HepG2 (cell line): ENCODE measurements around the gene C2orf76. TPM values are rescaled to one million over a fixed set of nuclear protein-coding genes. Genes with fewer than 3 reads are reported as not detected.

Experiments used
- polyA plus RNA-seq, 8 experiments: library from polyadenylated mRNA; depleted of rRNA in 3 of 8; stranded (reverse) in 7 of 8; unstranded in 1 of 8; fragments of >200 nt; fragmentation: Illumina TruSeq in 4 of 8; extraction: Trizol in 4 of 8; gene quantifications; 2 replicates each; pipeline versions ENCODE4 v1.2.1 to v1.2.3, GENCODE V29; 2011 to 2016; ENCODE audit warnings: low read depth in 4 of 8, missing spikeins in 1 of 8, mixed read lengths in 1 of 8; ENCODE audit not compliant: insufficient read depth in 1 of 8
- total RNA-seq, 5 experiments: library from RNA; depleted of rRNA; stranded (reverse); fragments of >200 nt; fragmentation: Illumina TruSeq; extraction: Trizol; gene quantifications; 2 replicates each; pipeline ENCODE4 v1.2.3, GENCODE V29; 2016; ENCODE audit warnings: low read depth in 1 of 5

The C2orf76 gene
- total and polyA plus RNA-seq, 2 of the 13 experiments (the other 11 are each of a cell fraction or from before 2014, with no cell fraction given) = 7.7 to 8.5 TPM

Other genes starting within 250 kb of the C2orf76 start
- gene C1QL2, start 208.1 kb downstream of the C2orf76 start, total RNA-seq (2016; rRNA removed; fragmentation: Illumina TruSeq; extraction: Trizol) = not detected in 2 replicates
- gene C1QL2, start 208.1 kb downstream of the C2orf76 start, polyA plus RNA-seq (2011; rRNA removed) = not detected in 2 replicates
- gene STEAP3, start 143.0 kb downstream of the C2orf76 start, total RNA-seq (2016; rRNA removed; fragmentation: Illumina TruSeq; extraction: Trizol) = 12.8 and 21.1 TPM in 2 replicates
- 7.3 and 10.2 TPM in 2 replicates for gene STEAP3, start 143.0 kb downstream of the C2orf76 start, polyA plus RNA-seq (2011; rRNA removed)
- gene DBI, start 143 bp upstream of the C2orf76 start, total RNA-seq (2016; rRNA removed; fragmentation: Illumina TruSeq; extraction: Trizol) = 659 and 853 TPM in 2 replicates
- gene DBI, start 143 bp upstream of the C2orf76 start, polyA plus RNA-seq (2011; rRNA removed) = 330 and 331 TPM in 2 replicates
- gene TMEM37, start 65.0 kb upstream of the C2orf76 start, total RNA-seq (2016; rRNA removed; fragmentation: Illumina TruSeq; extraction: Trizol) = 23.7 and 37.7 TPM in 2 replicates
- gene TMEM37, start 65.0 kb upstream of the C2orf76 start, polyA plus RNA-seq (2011; rRNA removed) = 115 and 141 TPM in 2 replicates
- not detected in 2 replicates for gene SCTR, start 157.6 kb upstream of the C2orf76 start, total RNA-seq (2016; rRNA removed; fragmentation: Illumina TruSeq; extraction: Trizol)
- not detected in 2 replicates for gene SCTR, start 157.6 kb upstream of the C2orf76 start, polyA plus RNA-seq (2011; rRNA removed)
- not detected in 2 replicates for gene CFAP221, start 177.6 kb upstream of the C2orf76 start, total RNA-seq (2016; rRNA removed; fragmentation: Illumina TruSeq; extraction: Trizol)
- not detected in 2 replicates for gene CFAP221, start 177.6 kb upstream of the C2orf76 start, polyA plus RNA-seq (2011; rRNA removed)